Upper lobe of right lung (tissue), 1 donor: ENCODE data around the gene IFITM2. TPM values are rescaled to one million over a fixed set of nuclear protein-coding genes. Genes with fewer than 3 reads are reported as not detected.
"Not testable (repeated sequence)": the region's sequence is repeated elsewhere in the genome, so short reads cannot be mapped to it uniquely, and the experiment has no call there.

Experiments used
- ATAC-seq: fragments of 200-7000 bp; cut with Tn5 transposase; one replicate; pipeline ENCODE4 v1.9.1; 2020; ENCODE audit warnings: mild to moderate bottlenecking, moderate library complexity
- DNase-seq: peaks from one replicate; pipeline ENCODE4 v3.0.0-alpha.2; 2020
- H3K27ac ChIP-seq: fragments of 200-600 bp; one replicate; pipeline ENCODE4 v1.8.0; 2022
- H3K27me3 ChIP-seq: fragments of 200-600 bp; one replicate; pipeline ENCODE4 v1.8.0; 2022; ENCODE audit warnings: mild to moderate bottlenecking
- H3K36me3 ChIP-seq: fragments of 200-600 bp; one replicate; pipeline ENCODE4 v1.8.0; 2022
- H3K4me1 ChIP-seq: fragments of 200-600 bp; one replicate; pipeline ENCODE4 v1.8.0; 2022
- H3K4me3 ChIP-seq: fragments of 200-600 bp; one replicate; pipeline ENCODE4 v1.8.0; 2022; ENCODE audit warnings: mild to moderate bottlenecking
- H3K9me3 ChIP-seq: fragments of 200-600 bp; one replicate; pipeline ENCODE4 v1.8.0; 2022
- CTCF ChIP-seq: fragments of 200-600 bp; IDR thresholded peaks from one replicate; pipeline ENCODE4 v1.8.0; 2022; ENCODE audit warnings: antibody characterized with exemption
- intact Hi-C: fragments of 100-400 bp; cut with DNase I; formaldehyde crosslinking; loops from one replicate; pipeline ENCODE4 v1.11.0; 2022
- long read RNA-seq: library from polyadenylated mRNA; unstranded; transcript quantifications from one replicate; pipeline ENCODE4 v2.0.0, GENCODE V29; 2021
- total RNA-seq: library from RNA; stranded (reverse); fragmentation: NEBNext Ultra II Directional; extraction: Animal tissue kit (Norgen Biotek cat#: 25700); gene quantifications from one replicate; pipeline ENCODE4 v1.2.1, GENCODE V29; 2021
- donor health status: DM: no; HTN: yes; CAD: no; lungs with severe emphysema.

IFITM2 gene
- total RNA-seq = 521 TPM
- long read RNA-seq, transcript IFITM2-206 (2 exons, 892 nt) = major isoform, 106 of 118 reads
- long read RNA-seq, partial matches to known transcripts = 0 of 118 reads
- long read RNA-seq, other reads (novel, unspliced or antisense) = 8 of 118 reads

GRCh38 chr11:307766-308708 lies at the start of gene IFITM2:
Gene IFITM2, plus strand, starts transcription at chr11:307816. Its CDS starts 377 bp downstream, at chr11:308193.
- intact Hi-C loops, H3K9me3 ChIP-seq, H3K27me3 ChIP-seq, H3K36me3 ChIP-seq: not testable (repeated sequence)
- peaks cover 35% of the 10 kb centered on the region for H3K4me1 ChIP-seq
- H3K27ac ChIP-seq = peak within 1 kb of the TSS; percentile 89
- DNase-seq (peak; percentile 88), ATAC-seq (peak; percentile 76)
- H3K4me3 ChIP-seq = peak within 1 kb of the TSS; percentile 59

- no peaks in the 10 kb centered on the region for H3K27me3 ChIP-seq
- intact Hi-C loops = no loop called here
- H3K27ac ChIP-seq = no peak overlapping the region
- ATAC-seq (no peak), DNase-seq (no peak)
- H3K9me3 ChIP-seq = no peaks in the 10 kb centered on the region
- no peaks in the 10 kb centered on the region for H3K4me1 ChIP-seq
- no peak overlapping the region for H3K4me3 ChIP-seq
- H3K36me3 ChIP-seq = no peaks in the 10 kb centered on the region
- TF ChIP-seq CTCF = no peak
Measured at GRCh38 chr11:259413-259812, 48.2 kb upstream of the IFITM2 start.

- Histone ChIP-seq H3K4me3 (no peak overlapping the region), H3K36me3 (no peaks in the 10 kb centered on the region), H3K4me1 (no peaks in the 10 kb centered on the region), H3K27me3 (no peaks in the 10 kb centered on the region), H3K9me3 (peaks cover 5% of the 10 kb centered on the region), H3K27ac (no peak overlapping the region)
- intact Hi-C loops = no loop called here
- DNase-seq (no peak), ATAC-seq (no peak)
- no peak for TF ChIP-seq CTCF
Measured at GRCh38 chr11:261624-262023, 46.0 kb upstream of the IFITM2 start.

GRCh38 chr11:266676-267439 lies 40.8 kb upstream of the IFITM2 start:
- peaks cover 5% of the 10 kb centered on the region for H3K9me3 ChIP-seq
- no peak for TF ChIP-seq CTCF
- DNase-seq (no peak), ATAC-seq (peak; percentile 68)
- no peak overlapping the region for H3K27ac ChIP-seq
- H3K36me3 ChIP-seq = no peaks in the 10 kb centered on the region
- intact Hi-C loops = no loop called here
- H3K27me3 ChIP-seq = no peaks in the 10 kb centered on the region
- no peak overlapping the region for H3K4me3 ChIP-seq
- H3K4me1 ChIP-seq = peaks cover 10% of the 10 kb centered on the region

- peaks cover 5% of the 10 kb centered on the region for H3K9me3 ChIP-seq
- peaks cover 10% of the 10 kb centered on the region for H3K4me1 ChIP-seq
- H3K27me3 ChIP-seq = no peaks in the 10 kb centered on the region
- intact Hi-C loops = no loop called here
- H3K27ac ChIP-seq = peak overlapping the region; percentile 85
- H3K36me3 ChIP-seq = no peaks in the 10 kb centered on the region
- ATAC-seq (peak; percentile 70), DNase-seq (peak; percentile 85)
- no peak for TF ChIP-seq CTCF
- H3K4me3 ChIP-seq = peak overlapping the region; percentile 37
Measured at GRCh38 chr11:267491-267994, 40.1 kb upstream of the IFITM2 start.
